ENCODE measurements around the gene ARHGAP28.

DNA sequence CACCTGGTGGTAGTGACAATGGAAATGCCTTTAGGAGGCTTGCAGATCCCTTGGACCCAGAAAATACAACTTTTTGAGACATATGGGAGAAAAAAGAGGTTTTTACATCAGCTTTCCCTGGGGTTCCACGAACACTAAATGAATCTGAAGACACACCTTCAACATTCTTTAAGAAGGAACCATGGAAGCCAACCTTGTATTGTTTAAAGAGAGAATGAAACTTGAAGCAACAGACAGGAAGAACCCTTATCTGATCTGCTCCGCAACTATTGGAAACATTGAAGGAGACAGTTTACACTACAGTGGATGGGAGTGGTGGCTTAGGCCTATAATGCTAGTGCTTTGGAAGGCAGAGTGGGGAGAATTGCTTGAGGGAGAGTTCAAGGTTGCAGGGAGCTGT, 197.6 kb downstream of the ARHGAP28 start:
- TF ChIP-seq, protein P1, sequence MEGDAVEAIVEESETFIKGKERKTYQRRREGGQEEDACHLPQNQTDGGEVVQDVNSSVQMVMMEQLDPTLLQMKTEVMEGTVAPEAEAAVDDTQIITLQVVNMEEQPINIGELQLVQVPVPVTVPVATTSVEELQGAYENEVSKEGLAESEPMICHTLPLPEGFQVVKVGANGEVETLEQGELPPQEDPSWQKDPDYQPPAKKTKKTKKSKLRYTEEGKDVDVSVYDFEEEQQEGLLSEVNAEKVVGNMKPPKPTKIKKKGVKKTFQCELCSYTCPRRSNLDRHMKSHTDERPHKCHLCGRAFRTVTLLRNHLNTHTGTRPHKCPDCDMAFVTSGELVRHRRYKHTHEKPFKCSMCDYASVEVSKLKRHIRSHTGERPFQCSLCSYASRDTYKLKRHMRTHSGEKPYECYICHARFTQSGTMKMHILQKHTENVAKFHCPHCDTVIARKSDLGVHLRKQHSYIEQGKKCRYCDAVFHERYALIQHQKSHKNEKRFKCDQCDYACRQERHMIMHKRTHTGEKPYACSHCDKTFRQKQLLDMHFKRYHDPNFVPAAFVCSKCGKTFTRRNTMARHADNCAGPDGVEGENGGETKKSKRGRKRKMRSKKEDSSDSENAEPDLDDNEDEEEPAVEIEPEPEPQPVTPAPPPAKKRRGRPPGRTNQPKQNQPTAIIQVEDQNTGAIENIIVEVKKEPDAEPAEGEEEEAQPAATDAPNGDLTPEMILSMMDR (IDR thresholded peaks at IDR 0.05; ENCODE audit: insufficient read depth, low read length), result no peak
- TF ChIP-seq POLR2AphosphoS5 (IDR thresholded peaks at IDR 0.05; ENCODE audit: low read depth), result no peak
- TF ChIP-seq REST (IDR thresholded peaks at IDR 0.05; ENCODE audit: insufficient replicate concordance, low read depth), result no peak
